Measurements from ENCODE around the gene CHML. TPM values are rescaled to one million over a fixed set of nuclear protein-coding genes. Genes with fewer than 3 reads are reported as not detected.
"Not testable (repeated sequence)": the region's sequence is repeated elsewhere in the genome, so short reads cannot be mapped to it uniquely, and the experiment has no call there.

Gene CHML
- total RNA-seq, 1 experiment from 2014 or later: 33.7 TPM

DNA sequence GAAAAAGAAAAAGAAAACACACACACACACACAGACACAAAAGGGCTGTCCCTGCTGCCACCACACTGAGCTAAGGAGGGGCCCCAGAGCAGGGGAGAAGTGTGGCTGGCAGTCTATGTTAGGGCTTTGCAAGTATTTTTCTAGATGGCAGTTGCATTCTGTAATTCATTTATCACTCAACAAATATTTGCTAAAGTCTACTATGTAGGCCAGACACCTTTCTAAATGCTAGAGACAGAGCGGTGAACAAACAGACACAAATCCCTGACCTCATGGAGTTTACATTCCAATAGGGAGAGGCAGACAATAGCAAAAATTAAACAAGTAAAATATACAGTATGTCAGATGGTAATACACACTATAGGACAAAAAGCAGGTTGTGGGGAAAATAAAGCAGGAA, 32.1 kb upstream of the CHML start:
- Mint-ChIP-seq H3K4me3 (ENCODE audit: unreplicated experiment) (no peak overlapping the region), H3K27ac (ENCODE audit: low read depth, unreplicated experiment) (no peak overlapping the region), H3K4me1 (ENCODE audit: insufficient read depth, unreplicated experiment) (no peaks in the 10 kb centered on the region), H3K9me3 (ENCODE audit: unreplicated experiment) (no peaks in the 10 kb centered on the region), H3K27me3 (ENCODE audit: insufficient read depth, unreplicated experiment) (no peaks in the 10 kb centered on the region), H3K36me3 (ENCODE audit: insufficient read depth, unreplicated experiment) (no peaks in the 10 kb centered on the region)
- no TSS peak for BruUV-seq (replicated peaks)
- intact Hi-C loops (cut with micrococcal nuclease): no loop called here
- no peak for DNase-seq (ENCODE audit: unreplicated experiment)
- ChIA-PET CTCF (interaction anchor here (0.7 to 1.1 kb wide), 2 partner anchors 24 to 25 kb away, joined by 3 read pairs; no protein-coding TSS in a partner anchor), POLR2A (interaction anchor here (1.1 kb wide), 1 partner anchor 13 kb away, joined by 8 read pairs; no protein-coding TSS in a partner anchor)
- no peak for TF ChIP-seq CTCF (IDR thresholded peaks at IDR 0.05; ENCODE audit: unreplicated experiment)

GRCh38 chr1:241666419-241666818, 26.2 kb upstream of the CHML start:
- Mint-ChIP-seq H3K27me3 (ENCODE audit: insufficient read depth, unreplicated experiment) (no peaks in the 10 kb centered on the region), H3K4me1 (ENCODE audit: insufficient read depth, unreplicated experiment) (no peaks in the 10 kb centered on the region), H3K36me3 (ENCODE audit: insufficient read depth, unreplicated experiment) (no peaks in the 10 kb centered on the region), H3K27ac (ENCODE audit: low read depth, unreplicated experiment) (no peak overlapping the region), H3K4me3 (ENCODE audit: unreplicated experiment) (no peak overlapping the region), H3K9me3 (ENCODE audit: unreplicated experiment) (no peaks in the 10 kb centered on the region)
- intact Hi-C loops (cut with micrococcal nuclease): no loop called here
- CTCF ChIA-PET: interaction anchor here (1.0 kb wide), 1 partner anchor 172 kb away, joined by 4 read pairs; no protein-coding TSS in a partner anchor
- POLR2A ChIA-PET: interaction anchor here (0.6 to 2.5 kb wide), 3 partner anchors 22 to 79 kb away, joined by 3 to 7 read pairs (median 4); no protein-coding TSS in a partner anchor
- no TSS peak for BruUV-seq (replicated peaks)
- DNase-seq (ENCODE audit: unreplicated experiment): no peak
- TF ChIP-seq CTCF (IDR thresholded peaks at IDR 0.05; ENCODE audit: unreplicated experiment): no peak

- Mint-ChIP-seq H3K27ac (ENCODE audit: low read depth, unreplicated experiment) (no peak overlapping the region), H3K36me3 (ENCODE audit: insufficient read depth, unreplicated experiment) (no peaks in the 10 kb centered on the region), H3K4me3 (ENCODE audit: unreplicated experiment) (no peak overlapping the region), H3K27me3 (ENCODE audit: insufficient read depth, unreplicated experiment) (no peaks in the 10 kb centered on the region), H3K4me1 (ENCODE audit: insufficient read depth, unreplicated experiment) (peaks cover 8% of the 10 kb centered on the region), H3K9me3 (ENCODE audit: unreplicated experiment) (no peaks in the 10 kb centered on the region)
- DNase-seq (ENCODE audit: unreplicated experiment): no peak
- ChIA-PET POLR2A (interaction anchor here (0.6 to 4.0 kb wide), 6 partner anchors 9 to 486 kb away, joined by 3 to 14 read pairs (median 4); partner anchors contain the start of genes CHML and OPN3), CTCF (interaction anchor here (0.6 to 0.9 kb wide), 2 partner anchors 10 to 12 kb away, joined by 3 to 4 read pairs; no protein-coding TSS in a partner anchor)
- TF ChIP-seq CTCF (IDR thresholded peaks at IDR 0.05; ENCODE audit: unreplicated experiment): no peak
- BruUV-seq (replicated peaks): no TSS peak
- intact Hi-C loops (cut with micrococcal nuclease): no loop called here
These were observed 20.3 kb upstream of the CHML start for GRCh38 chr1:241660424-241660972.

GRCh38 chr1:241659016-241659415, 18.8 kb upstream of the CHML start:
- H3K27ac Mint-ChIP-seq (ENCODE audit: low read depth, unreplicated experiment); H3K9me3 Mint-ChIP-seq (ENCODE audit: unreplicated experiment); DNase-seq (ENCODE audit: unreplicated experiment); BruUV-seq (replicated peaks); intact Hi-C loops (cut with micrococcal nuclease); H3K4me3 Mint-ChIP-seq (ENCODE audit: unreplicated experiment); H3K27me3 Mint-ChIP-seq (ENCODE audit: insufficient read depth, unreplicated experiment); H3K4me1 Mint-ChIP-seq (ENCODE audit: insufficient read depth, unreplicated experiment); H3K36me3 Mint-ChIP-seq (ENCODE audit: insufficient read depth, unreplicated experiment): not testable (repeated sequence)
- POLR2A ChIA-PET: interaction anchor here (0.5 to 4.0 kb wide), 6 partner anchors 10 to 172 kb away, joined by 3 to 14 read pairs (median 4); partner anchors contain the start of genes CHML and OPN3
- CTCF ChIA-PET: interaction anchor here (0.6 to 0.8 kb wide), 4 partner anchors 9 to 141 kb away, joined by 3 to 4 read pairs (median 4); no protein-coding TSS in a partner anchor

All from MCF 10A (cell line).